GM12878 (cell line): ENCODE measurements around the gene ROBO1. TPM values are rescaled to one million over a fixed set of nuclear protein-coding genes. Genes with fewer than 3 reads are reported as not detected.

Experiments
- ATAC-seq: fragments of 200-7000 bp; cut with Tn5 transposase; 3 replicates; pipeline ENCODE4 v1.9.1; 2020; ENCODE audit warnings: mild to moderate bottlenecking, moderate library complexity
- BruUV-seq: library from RNA; stranded (reverse); fragments of 400-500 nt; replicated peaks from 2 replicates; lab custom pipeline; 2021; lab: Mats Ljungman, UMichigan
- CTCF ChIA-PET: fragments of 300-600 bp; sonication (Branson Sonifier 250); formaldehyde crosslinking; extraction: SDS; loops from one replicate; lab custom pipeline; 2021; ENCODE audit warnings: inconsistent platforms; lab: Yijun Ruan, JAX
- POLR2A ChIA-PET: fragments of 350-600 bp; formaldehyde crosslinking; extraction: SDS; loops from one replicate; lab custom pipeline; 2021; ENCODE audit warnings: inconsistent platforms; lab: Charles Lee
- RAD21 ChIA-PET: fragments of 300-600 bp; sonication (Branson Sonifier 250); formaldehyde crosslinking; loops from one replicate; lab custom pipeline; 2023; ENCODE audit warnings: antibody characterized with exemption; ENCODE audit not compliant: unreplicated experiment; lab: Charles Lee
- SMC1A ChIA-PET: fragments of 300-600 bp; sonication (Branson Sonifier 250); formaldehyde crosslinking; loops from one replicate; lab custom pipeline; 2023; ENCODE audit not compliant: unreplicated experiment, uncharacterized antibody; lab: Charles Lee
- DNase-seq: peaks from one replicate; pipeline ENCODE4 v3.0.0-alpha.2; 2011; ENCODE audit warnings: low read depth, low spot score
- FAIRE-seq: peaks from 3 replicates; lab custom pipeline; 2011; peaks lifted over from hg19 to GRCh38; lab: Jason Lieb, UNC
- H2AFZ ChIP-seq: 2 replicates; pipeline ENCODE4 v1.6.0; 2011; ENCODE audit warnings: low read depth, low read length, control low read depth; ENCODE audit not compliant: control insufficient read depth
- H3K27ac ChIP-seq: 2 replicates; pipeline ENCODE4 v1.5.1; 2011; ENCODE audit warnings: control low read depth; ENCODE audit not compliant: control insufficient read depth, insufficient read depth
- H3K27me3 ChIP-seq, 2 experiments: replicated peaks in 1 of 2; 2 replicates each; pipeline versions ENCODE4 v1.6.0 to v1.6.1; 2011; ENCODE audit warnings: low read length in 1 of 2; ENCODE audit not compliant: control insufficient read depth in 2 of 2, insufficient read depth in 2 of 2
- H3K36me3 ChIP-seq, 2 experiments: 2 replicates each; pipeline ENCODE4 v1.5.1; 2011; ENCODE audit warnings: low read length in 1 of 2; ENCODE audit not compliant: control insufficient read depth in 2 of 2, insufficient read depth in 2 of 2
- H3K4me1 ChIP-seq: 2 replicates; pipeline ENCODE4 v1.6.1; 2011; ENCODE audit warnings: mild to moderate bottlenecking, low read length, moderate library complexity, mixed read lengths; ENCODE audit not compliant: control insufficient read depth, insufficient read depth
- H3K4me2 ChIP-seq: 2 replicates; pipeline ENCODE4 v1.6.0; 2011; ENCODE audit warnings: control low read depth; ENCODE audit not compliant: control insufficient read depth, insufficient read depth
- H3K4me3 ChIP-seq: fragments of 200-600 bp; sonication (generic); 2 replicates; pipeline ENCODE4 v1.5.1; 2016
- H3K79me2 ChIP-seq: 2 replicates; pipeline ENCODE4 v1.6.0; 2011; ENCODE audit warnings: low read length; ENCODE audit not compliant: control insufficient read depth, insufficient read depth
- H3K9ac ChIP-seq: 2 replicates; pipeline ENCODE4 v1.8.0; 2011; ENCODE audit warnings: low read length, control low read depth, mixed read lengths; ENCODE audit not compliant: control insufficient read depth, insufficient read depth
- H3K9me3 ChIP-seq: replicated peaks from 3 replicates; pipeline ENCODE4 v1.5.1; 2011; ENCODE audit warnings: mild to moderate bottlenecking, low read length; ENCODE audit not compliant: control insufficient read depth, insufficient read depth
- H4K20me1 ChIP-seq: 2 replicates; pipeline ENCODE4 v1.6.0; 2011; ENCODE audit not compliant: control insufficient read depth, insufficient read depth
- CREM ChIP-seq: IDR thresholded peaks from 2 replicates; pipeline ENCODE4 v1.6.1; 2014; ENCODE audit warnings: antibody characterized with exemption, low read depth
- FOXK2 ChIP-seq: fragments of 450-650 bp; IDR thresholded peaks from 2 replicates; pipeline ENCODE4 v1.6.1; 2017; ENCODE audit warnings: mild to moderate bottlenecking, moderate library complexity
- MEF2B ChIP-seq: fragments of 450-650 bp; IDR thresholded peaks from 2 replicates; pipeline ENCODE4 v1.6.1; 2018; ENCODE audit warnings: mild to moderate bottlenecking, moderate library complexity; ENCODE audit not compliant: partially characterized antibody, poor library complexity, severe bottlenecking
- RB1 ChIP-seq: fragments of 450-650 bp; formaldehyde crosslinking; IDR thresholded peaks from 2 replicates; pipeline ENCODE4 v1.6.1; 2017; ENCODE audit warnings: mild to moderate bottlenecking, borderline replicate concordance
- RELA ChIP-seq: fragments of 450-650 bp; IDR thresholded peaks from 2 replicates; pipeline ENCODE4 v1.8.0; 2014; ENCODE audit warnings: borderline replicate concordance; ENCODE audit not compliant: partially characterized antibody
- TCF7 ChIP-seq: IDR thresholded peaks from 2 replicates; pipeline ENCODE4 v1.6.1; 2014; ENCODE audit warnings: antibody characterized with exemption, borderline replicate concordance
- ZNF24 ChIP-seq: fragments of 450-650 bp; IDR thresholded peaks from 2 replicates; pipeline ENCODE4 v1.6.1; 2017; ENCODE audit warnings: antibody characterized with exemption, mild to moderate bottlenecking
- ZNF687 ChIP-seq: fragments of 450-650 bp; IDR thresholded peaks from 2 replicates; pipeline ENCODE4 v1.6.1; 2017; ENCODE audit warnings: mild to moderate bottlenecking, moderate library complexity
- WGBS: methylation state at CpG from one replicate; pipeline ENCODE4 v1.1.6; 2016; ENCODE audit warnings: low lambda C conversion rate; ENCODE audit not compliant: insufficient replicate concordance, insufficient coverage; ENCODE audit errors: missing lambda C conversion rate; 5-methylcytosine and 5-hydroxymethylcytosine counted together
- in situ Hi-C: fragments of 300-500 bp; cut with MboI; formaldehyde crosslinking; loops from 9 replicates; pipeline ENCODE4 v1.14.3; 2018; ENCODE audit warnings: mixed read lengths
- intact Hi-C: fragments of 100-400 bp; cut with micrococcal nuclease; formaldehyde crosslinking; loops from one replicate; pipeline ENCODE4 v1.14.2; 2022; ENCODE audit not compliant: unreplicated experiment
- polyA plus RNA-seq, 11 experiments: library from polyadenylated mRNA; depleted of rRNA in 4 of 11; unstranded in 6 of 11; stranded (reverse) in 5 of 11; fragments of >200 nt; fragmentation: Nextera tagmentation in 4 of 11; fragmentation: Illumina TruSeq in 1 of 11; extraction: Ambion mirVana in 4 of 11; extraction: Trizol in 1 of 11; gene quantifications; 1 replicate in 1 of 11; 2 replicates in 10 of 11; pipeline versions ENCODE4 v1.2.1 to v1.2.3, GENCODE V29; 2011 to 2016; ENCODE audit warnings: inconsistent platforms in 2 of 11, missing spikeins in 2 of 11, low read depth in 1 of 11
- total RNA-seq, 4 experiments: library from RNA; depleted of rRNA in 3 of 4; stranded (reverse); fragments of >200 nt in 3 of 4; fragmentation: Illumina TruSeq in 1 of 4; extraction: Trizol in 1 of 4; gene quantifications; 2 replicates each; pipeline versions ENCODE4 v1.2.1 to v1.2.3, GENCODE V29; 2013 to 2021
- TF ChIP-seq, protein P1 (sequence below): IDR thresholded peaks from 2 replicates; pipeline ENCODE4 v1.6.1; 2011; ENCODE audit warnings: borderline replicate concordance, low read depth, mild to moderate bottlenecking, moderate library complexity, mixed read lengths, low read length; ENCODE audit not compliant: insufficient read depth; ENCODE audit errors: extremely low read length

Gene ROBO1
- total and polyA plus RNA-seq, 10 of the 15 experiments (the other 5 are each of a cell fraction or from before 2014, with no cell fraction given) = 0.29 to 46.5 (median 1.2) TPM

GRCh38 chr3:78963771-78964170 is 804.0 kb downstream of the ROBO1 start:
- no peak overlapping the region for H3K4me3 ChIP-seq
- intact Hi-C loops (no loop called here), in situ Hi-C loops (no loop called here)
- H3K4me1 ChIP-seq = no peaks in the 10 kb centered on the region
- ChIA-PET SMC1A (no interaction called here), CTCF (no interaction called here), POLR2A (no interaction called here), RAD21 (no interaction called here)
- H3K27me3 ChIP-seq = no peaks in the 10 kb centered on the region
- no TSS peak for BruUV-seq
- no peaks in the 10 kb centered on the region for H3K79me2 ChIP-seq
- no peaks in the 10 kb centered on the region for H4K20me1 ChIP-seq
- no peak for TF ChIP-seq RB1
- no peak for TF ChIP-seq FOXK2
- no peak for TF ChIP-seq RELA
- TF ChIP-seq CREM = no peak
- no peak for TF ChIP-seq ZNF687
- TF ChIP-seq, protein P1, sequence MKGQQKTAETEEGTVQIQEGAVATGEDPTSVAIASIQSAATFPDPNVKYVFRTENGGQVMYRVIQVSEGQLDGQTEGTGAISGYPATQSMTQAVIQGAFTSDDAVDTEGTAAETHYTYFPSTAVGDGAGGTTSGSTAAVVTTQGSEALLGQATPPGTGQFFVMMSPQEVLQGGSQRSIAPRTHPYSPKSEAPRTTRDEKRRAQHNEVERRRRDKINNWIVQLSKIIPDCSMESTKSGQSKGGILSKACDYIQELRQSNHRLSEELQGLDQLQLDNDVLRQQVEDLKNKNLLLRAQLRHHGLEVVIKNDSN = no peak
- TF ChIP-seq TCF7 = no peak
- no peak for TF ChIP-seq ZNF24
- no peak for TF ChIP-seq MEF2B
- no peak overlapping the region for H3K4me2 ChIP-seq
- H2AFZ ChIP-seq = no peak overlapping the region
- no peaks in the 10 kb centered on the region; the same call in 2 of the 3 replicates for H3K9me3 ChIP-seq
- WGBS = 40% methylated on average over 5 of the region's 5 CpGs
- H3K9ac ChIP-seq = no peak overlapping the region
- no peaks in the 10 kb centered on the region for H3K36me3 ChIP-seq
- DNase-seq = no peak
- no peak for ATAC-seq
- no peak for FAIRE-seq
- H3K27ac ChIP-seq = no peak overlapping the region
